ACC112 (cell line): ENCODE measurements around the gene GRB2.

Experiments used
- H2AFZ ChIP-seq: fragments of 200-600 bp; sonication (generic); one replicate; pipeline ENCODE4 v1.6.0; 2017; ENCODE audit warnings: antibody characterized with exemption, low read length; ENCODE audit not compliant: unreplicated experiment
- H3K27ac ChIP-seq: fragments of 200-600 bp; sonication (generic); 2 replicates; pipeline ENCODE4 v1.5.1; 2014; ENCODE audit warnings: low read depth, mild to moderate bottlenecking, antibody characterized with exemption, low read length, moderate library complexity
- H3K27me3 ChIP-seq: fragments of 200-600 bp; sonication (generic); 2 replicates; pipeline ENCODE4 v1.6.1; 2014; ENCODE audit warnings: mild to moderate bottlenecking, antibody characterized with exemption, low read length, moderate library complexity, mixed read lengths; ENCODE audit not compliant: insufficient read depth
- H3K36me3 ChIP-seq: fragments of 200-600 bp; sonication (generic); 2 replicates; pipeline ENCODE4 v1.6.1; 2016; ENCODE audit warnings: mild to moderate bottlenecking, antibody characterized with exemption, low read length, moderate library complexity, mixed read lengths; ENCODE audit not compliant: insufficient read depth
- H3K4me1 ChIP-seq: fragments of 200-600 bp; sonication (generic); one replicate; pipeline ENCODE4 v1.6.1; 2016; ENCODE audit warnings: low read length, mixed read lengths; ENCODE audit not compliant: insufficient read depth, unreplicated experiment, control insufficient read depth
- H3K4me3 ChIP-seq: fragments of 200-600 bp; sonication (generic); 2 replicates; pipeline ENCODE4 v1.5.1; 2014; ENCODE audit warnings: mild to moderate bottlenecking, low read depth, low read length
- H3K79me2 ChIP-seq: fragments of 200-600 bp; sonication (generic); one replicate; pipeline ENCODE4 v1.6.0; 2016; ENCODE audit warnings: low read length; ENCODE audit not compliant: control insufficient read depth, unreplicated experiment, insufficient read depth

Gene GRB2

DNA sequence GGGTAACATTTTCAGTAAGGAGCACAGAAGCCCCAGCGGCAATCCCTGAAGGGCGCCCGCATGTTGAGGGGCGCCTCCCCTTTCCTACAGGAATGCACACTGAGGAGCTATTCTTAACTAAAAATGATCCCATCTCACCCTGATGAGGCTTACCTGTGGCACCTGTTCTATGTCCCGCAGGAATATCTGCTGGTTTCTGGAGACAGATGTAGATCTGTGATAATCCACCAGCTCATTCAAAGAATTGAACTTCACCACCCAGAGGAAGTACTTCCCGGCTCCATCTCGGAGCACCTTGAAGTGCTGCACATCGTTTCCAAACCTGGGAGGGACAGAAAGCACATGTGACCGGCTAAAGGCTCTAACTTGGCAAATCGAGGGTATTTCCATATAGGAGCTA is 84.0 kb downstream of the GRB2 start:
- no peaks in the 10 kb centered on the region for H3K27me3 ChIP-seq
- peaks cover 7% of the 10 kb centered on the region for H3K4me1 ChIP-seq
- peaks cover 13% of the 10 kb centered on the region for H3K36me3 ChIP-seq
- H3K79me2 ChIP-seq, result no peaks in the 10 kb centered on the region
- H3K4me3 ChIP-seq, result no peak overlapping the region
- H2AFZ ChIP-seq, result no peak overlapping the region
- H3K27ac ChIP-seq, result no peak overlapping the region

DNA sequence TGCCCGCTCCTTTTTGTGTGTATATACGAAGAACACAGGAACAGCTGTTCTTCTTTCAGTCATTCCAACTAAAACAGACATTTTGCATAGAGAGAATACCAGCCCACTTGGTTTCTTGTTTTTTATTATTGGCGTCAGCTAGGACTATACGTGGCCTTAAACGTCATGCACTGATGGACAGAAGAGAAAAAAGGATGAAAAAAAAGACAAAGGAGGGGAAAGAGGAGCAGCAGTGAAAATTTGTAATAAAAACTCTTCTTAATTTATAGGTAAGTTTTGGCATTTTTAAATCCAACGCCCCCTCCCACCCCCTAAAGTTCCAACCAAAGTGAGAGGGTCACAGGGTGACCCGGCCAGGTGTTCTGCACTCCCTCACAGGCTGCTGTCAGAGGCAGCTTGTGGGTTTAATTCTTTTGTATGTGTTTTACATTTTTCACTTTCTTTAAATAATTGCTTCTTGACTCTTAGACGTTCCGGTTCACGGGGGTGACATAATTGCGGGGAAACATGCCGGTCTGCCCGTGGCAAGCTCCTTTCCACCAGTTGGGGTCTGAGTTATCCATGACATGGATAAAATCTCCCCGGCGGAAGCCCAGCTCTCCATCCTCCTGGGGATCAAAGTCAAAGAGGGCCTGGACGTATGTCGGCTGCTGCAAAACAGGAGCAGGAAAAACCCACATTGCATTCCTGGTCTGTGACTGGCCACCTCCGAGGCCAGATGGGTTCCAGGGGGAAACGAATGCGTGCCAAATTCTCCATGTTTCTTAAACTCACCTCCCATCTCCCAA is 85.4 kb downstream of the GRB2 start:
- Histone ChIP-seq H3K27me3 (no peaks in the 10 kb centered on the region), H3K4me1 (no peaks in the 10 kb centered on the region), H2AFZ (no peak overlapping the region), H3K27ac (no peak overlapping the region), H3K4me3 (no peak overlapping the region), H3K79me2 (no peaks in the 10 kb centered on the region), H3K36me3 (peaks cover 13% of the 10 kb centered on the region)

DNA sequence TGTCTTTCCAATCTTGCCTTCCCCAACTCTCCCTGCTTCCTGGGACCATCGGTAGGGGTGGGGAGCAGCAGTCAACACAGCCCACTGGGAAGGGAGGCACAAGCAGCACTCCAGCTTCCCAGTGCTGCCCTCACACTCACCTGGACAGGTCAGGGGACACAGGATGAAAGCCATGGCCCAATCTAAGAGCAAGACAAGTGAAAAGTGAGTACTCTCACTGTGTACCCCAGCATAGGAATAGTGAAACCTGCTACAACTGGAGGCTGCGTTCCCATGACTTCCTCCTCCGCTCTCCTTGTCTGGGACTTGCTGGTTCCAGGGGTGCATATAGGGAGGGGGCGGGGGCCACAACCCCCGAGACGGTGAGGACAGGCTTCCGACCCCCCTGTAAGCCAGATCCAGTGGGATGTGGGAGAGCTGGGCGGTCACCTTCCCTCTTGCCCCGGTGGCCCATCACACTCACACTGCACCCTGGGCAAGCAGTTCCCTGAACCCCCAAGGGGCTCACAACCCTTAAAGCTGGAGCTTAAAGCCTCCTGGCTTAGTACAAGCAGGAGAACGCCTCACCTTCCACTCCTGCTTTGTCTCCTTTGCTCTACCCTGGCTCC is 86.8 kb downstream of the GRB2 start:
- H3K79me2 ChIP-seq, result no peaks in the 10 kb centered on the region
- no peak overlapping the region for H3K4me3 ChIP-seq
- peaks cover 13% of the 10 kb centered on the region for H3K36me3 ChIP-seq
- H2AFZ ChIP-seq, result no peak overlapping the region
- H3K4me1 ChIP-seq, result no peaks in the 10 kb centered on the region
- H3K27ac ChIP-seq, result no peak overlapping the region
- H3K27me3 ChIP-seq, result no peaks in the 10 kb centered on the region

DNA sequence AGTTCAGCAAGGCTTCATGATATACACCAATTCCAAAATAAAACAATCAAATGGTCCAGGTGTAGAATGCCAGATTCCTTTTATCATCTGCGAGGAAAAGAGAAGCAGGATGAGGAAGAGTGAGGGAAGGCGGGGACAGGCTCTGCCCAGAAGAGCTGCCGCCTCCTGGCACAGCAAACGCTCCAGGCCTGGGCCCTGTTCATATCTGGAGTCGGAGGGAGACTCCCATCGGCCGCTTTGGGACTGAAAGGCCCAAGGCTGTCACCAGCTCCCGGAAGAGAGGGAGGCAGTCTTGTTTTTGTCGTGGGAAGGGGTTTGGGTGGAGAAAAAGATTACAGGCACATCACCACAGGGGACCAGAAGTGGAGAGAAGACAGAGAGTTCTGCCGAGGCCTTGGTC is 87.3 kb downstream of the GRB2 start:
- Histone ChIP-seq H3K27ac (no peak overlapping the region), H2AFZ (no peak overlapping the region), H3K36me3 (peaks cover 13% of the 10 kb centered on the region), H3K79me2 (no peaks in the 10 kb centered on the region), H3K4me1 (no peaks in the 10 kb centered on the region), H3K4me3 (no peak overlapping the region), H3K27me3 (no peaks in the 10 kb centered on the region)

DNA sequence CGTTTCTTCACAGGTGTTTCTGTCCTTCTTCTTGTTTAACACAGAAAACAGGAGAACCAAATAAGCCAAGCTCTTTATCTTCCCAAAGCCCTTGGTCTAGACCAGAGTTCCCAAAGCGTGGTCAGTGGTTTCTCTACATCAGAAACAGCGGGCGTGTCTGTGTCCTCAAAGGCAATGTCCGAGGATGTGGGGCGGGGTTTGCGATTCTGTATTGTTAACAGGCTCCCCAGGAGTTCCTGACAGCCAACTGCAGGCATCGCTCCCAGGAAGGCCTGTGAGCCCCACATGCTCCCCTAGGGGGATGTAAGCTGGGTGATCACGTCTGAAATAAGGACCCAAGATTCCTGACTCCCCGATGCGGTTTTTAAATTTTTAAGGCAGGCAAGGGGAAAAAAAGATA is 87.8 kb downstream of the GRB2 start:
- H2AFZ ChIP-seq, result no peak overlapping the region
- H3K4me3 ChIP-seq, result no peak overlapping the region
- no peak overlapping the region for H3K27ac ChIP-seq
- peaks cover 13% of the 10 kb centered on the region for H3K36me3 ChIP-seq
- H3K79me2 ChIP-seq, result no peaks in the 10 kb centered on the region
- H3K4me1 ChIP-seq, result no peaks in the 10 kb centered on the region
- no peaks in the 10 kb centered on the region for H3K27me3 ChIP-seq

DNA sequence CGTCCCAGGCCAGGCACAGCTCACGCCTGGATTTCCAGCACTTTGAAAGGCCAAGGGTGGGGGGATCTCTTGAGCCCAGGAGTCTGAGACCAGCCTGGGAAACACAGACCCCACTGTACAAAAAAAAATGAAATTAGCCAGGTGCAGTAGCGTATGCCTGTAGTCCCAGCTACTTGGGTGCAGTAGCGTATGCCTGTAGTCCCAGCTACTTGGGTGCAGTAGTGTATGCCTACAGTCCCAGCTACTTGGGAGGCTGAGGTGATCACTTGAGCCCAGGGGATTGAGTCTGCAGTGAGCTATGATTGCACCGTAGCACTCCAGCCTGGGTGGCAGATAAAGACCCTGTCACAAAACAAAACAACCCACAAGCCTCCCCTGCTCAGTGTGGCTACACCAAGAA is 89.2 kb downstream of the GRB2 start:
- H3K27ac ChIP-seq, result no peak overlapping the region
- no peaks in the 10 kb centered on the region for H3K79me2 ChIP-seq
- no peaks in the 10 kb centered on the region for H3K27me3 ChIP-seq
- no peak overlapping the region for H2AFZ ChIP-seq
- no peak overlapping the region for H3K4me3 ChIP-seq
- H3K4me1 ChIP-seq, result no peaks in the 10 kb centered on the region
- H3K36me3 ChIP-seq, result peaks cover 13% of the 10 kb centered on the region

DNA sequence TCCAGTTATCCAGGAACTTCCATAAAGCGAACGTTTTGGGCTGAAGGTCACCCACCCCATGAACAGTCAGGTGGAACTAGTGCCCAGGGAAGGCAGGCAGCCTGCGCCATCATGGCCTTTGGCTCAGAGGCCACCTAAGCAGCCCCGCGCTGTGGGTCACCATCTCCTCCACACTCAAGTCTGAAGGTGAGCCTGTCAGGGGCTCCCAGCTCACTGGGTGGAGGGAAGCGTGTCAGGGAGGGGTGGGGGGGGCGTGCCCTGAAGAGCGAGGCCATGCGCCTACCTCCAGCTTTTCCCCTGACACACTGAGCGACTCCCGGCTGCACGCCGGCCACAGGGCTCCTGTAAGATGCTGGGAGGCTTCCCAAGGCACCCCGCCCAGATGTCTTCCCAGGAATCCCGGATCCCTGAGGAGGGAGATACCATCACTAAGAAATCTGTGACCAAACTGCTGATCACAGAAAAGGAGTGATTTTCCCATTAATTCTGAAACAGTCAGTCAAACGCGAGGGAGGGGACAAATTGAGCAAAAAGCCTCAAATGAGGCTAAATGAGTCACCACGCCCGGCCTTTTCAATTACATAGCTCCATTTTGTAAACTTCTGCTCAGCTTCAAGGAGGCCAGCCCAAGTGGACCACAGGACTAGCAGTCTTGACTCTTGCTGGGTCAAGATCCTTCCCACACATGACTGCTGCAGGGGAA is 89.8 kb downstream of the GRB2 start:
- Histone ChIP-seq H3K4me1 (no peaks in the 10 kb centered on the region), H3K4me3 (no peak overlapping the region)

DNA sequence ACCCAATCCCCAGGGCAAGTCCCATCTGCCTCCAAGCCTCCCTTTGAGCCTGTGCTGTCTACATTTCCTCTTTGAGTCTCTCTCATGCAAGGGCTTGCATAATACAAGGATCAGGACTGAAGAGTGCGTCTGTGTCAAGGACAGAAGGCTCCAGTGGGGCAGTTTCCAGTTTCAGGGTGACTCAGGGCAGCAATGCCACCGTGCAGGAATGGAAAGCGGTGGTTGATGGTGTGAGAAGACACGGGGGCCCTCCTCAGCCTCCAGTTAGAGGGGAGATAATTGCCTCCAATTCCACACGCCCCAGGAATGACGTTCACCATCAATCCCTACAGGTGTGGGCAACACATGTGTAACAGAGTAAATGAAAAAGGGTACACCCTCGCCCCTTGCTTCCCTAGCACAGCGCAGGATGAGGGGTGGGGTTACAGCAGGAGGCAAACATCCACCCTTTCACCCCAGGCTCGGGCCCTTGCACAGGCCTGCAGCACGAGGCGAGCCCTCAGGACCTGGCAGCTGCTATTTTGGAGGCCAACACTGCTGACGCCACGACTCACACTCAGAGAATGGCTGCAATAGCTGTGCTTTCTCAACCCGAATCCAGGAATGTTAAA is 91.4 kb downstream of the GRB2 start:
- no peak overlapping the region for H3K27ac ChIP-seq
- no peaks in the 10 kb centered on the region for H3K4me1 ChIP-seq
- no peaks in the 10 kb centered on the region for H3K36me3 ChIP-seq
- no peak overlapping the region for H2AFZ ChIP-seq
- H3K4me3 ChIP-seq, result no peak overlapping the region
- no peaks in the 10 kb centered on the region for H3K79me2 ChIP-seq
- no peaks in the 10 kb centered on the region for H3K27me3 ChIP-seq

More for the DNA sequence above, 89.8 kb downstream of the GRB2 start:
- H3K27ac ChIP-seq, result no peak overlapping the region
- no peaks in the 10 kb centered on the region for H3K79me2 ChIP-seq
- peaks cover 10% of the 10 kb centered on the region for H3K36me3 ChIP-seq
- no peaks in the 10 kb centered on the region for H3K27me3 ChIP-seq
- H2AFZ ChIP-seq, result no peak overlapping the region

DNA sequence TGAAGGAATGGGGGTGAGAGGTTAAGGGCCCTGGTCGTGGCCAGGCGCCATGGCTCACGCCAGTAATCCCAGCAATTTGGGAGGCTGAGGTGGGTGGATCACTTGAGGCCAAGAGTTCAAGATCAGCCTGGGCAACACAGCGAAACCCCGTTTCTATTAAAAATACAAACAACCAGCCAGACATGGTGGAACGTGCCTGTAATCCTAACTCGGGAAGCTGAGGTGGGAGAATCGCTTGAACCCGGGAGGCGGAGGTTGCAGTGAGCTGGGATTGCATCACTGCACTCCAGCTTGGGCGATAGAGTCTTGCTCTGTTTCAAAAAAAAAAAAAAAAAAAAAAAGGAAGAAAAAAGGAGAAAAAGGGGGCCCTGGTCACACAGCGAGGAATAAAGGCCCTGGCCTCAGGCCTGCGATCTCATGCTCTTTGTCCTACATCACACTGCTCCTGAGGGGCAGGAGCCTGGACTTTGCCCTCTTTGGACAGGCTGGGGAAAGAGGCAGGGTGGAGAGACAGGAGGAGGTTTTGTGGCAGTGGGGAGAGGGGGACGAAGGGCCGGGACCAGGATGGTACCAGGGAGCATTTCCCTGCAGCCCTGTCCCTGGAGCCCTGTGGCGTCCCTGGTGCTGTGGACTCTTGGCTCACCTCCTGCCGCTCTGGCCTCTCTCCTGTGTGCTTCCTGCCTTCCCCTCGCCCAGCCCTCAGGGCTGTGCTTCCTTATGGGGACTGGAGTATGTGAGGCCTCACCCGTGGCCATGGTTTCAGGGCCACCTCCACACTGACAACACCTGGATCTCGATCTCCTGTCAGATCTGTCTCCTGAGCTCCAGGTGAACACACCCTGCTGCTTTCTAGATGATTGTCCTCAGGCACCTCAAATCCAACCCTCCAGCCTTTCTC is 96.5 kb downstream of the GRB2 start:
- H3K27ac ChIP-seq, result no peak overlapping the region
- H3K27me3 ChIP-seq, result no peaks in the 10 kb centered on the region
- no peaks in the 10 kb centered on the region for H3K79me2 ChIP-seq
- H3K36me3 ChIP-seq, result no peaks in the 10 kb centered on the region
- H3K4me3 ChIP-seq, result no peak overlapping the region
- H3K4me1 ChIP-seq, result no peaks in the 10 kb centered on the region
- H2AFZ ChIP-seq, result no peak overlapping the region
